HFF-Myc (cell line): ENCODE measurements around the gene CHEK2.
"Not testable (repeated sequence)": the region's sequence is repeated elsewhere in the genome, so short reads cannot be mapped to it uniquely, and the experiment has no call there.

Source experiments
- DNase-seq: peaks from one replicate; pipeline ENCODE4 v3.0.0-alpha.2; 2011; ENCODE audit warnings: low read depth; ENCODE audit errors: extremely low read depth
- H3K4me3 ChIP-seq: replicated peaks from 2 replicates; pipeline ENCODE4 v1.5.1; 2011; ENCODE audit warnings: low read depth, mild to moderate bottlenecking, control low read depth, low read length
- CTCF ChIP-seq: IDR thresholded peaks from 2 replicates; pipeline ENCODE4 v1.5.1; 2012; ENCODE audit warnings: mild to moderate bottlenecking, low read depth, low read length, control low read depth; ENCODE audit errors: missing control alignments

CHEK2 gene

GRCh38 chr22:28766628-28767027 is 25.0 kb upstream of the CHEK2 start:
- TF ChIP-seq CTCF, result no peak
- H3K4me3 ChIP-seq, result no peak overlapping the region
- no peak for DNase-seq

GRCh38 chr22:28762000-28762399 is 20.4 kb upstream of the CHEK2 start:
- H3K4me3 ChIP-seq, DNase-seq: not testable (repeated sequence)

GRCh38 chr22:28761449-28761755 is 19.8 kb upstream of the CHEK2 start:
- TF ChIP-seq CTCF, result no peak
- DNase-seq, result no peak
- no peak overlapping the region for H3K4me3 ChIP-seq

GRCh38 chr22:28759861-28760560 is 18.4 kb upstream of the CHEK2 start:
- H3K4me3 ChIP-seq, result no peak overlapping the region
- no peak for DNase-seq
- no peak for TF ChIP-seq CTCF

- not testable (repeated sequence) for H3K4me3 ChIP-seq, DNase-seq
Measured at GRCh38 chr22:28754512-28754911, 12.9 kb upstream of the CHEK2 start.

GRCh38 chr22:28750471-28750881 is 8.9 kb upstream of the CHEK2 start:
- TF ChIP-seq CTCF, result no peak
- DNase-seq, result no peak
- no peak overlapping the region for H3K4me3 ChIP-seq

- no peak for TF ChIP-seq CTCF
- DNase-seq, result no peak
- no peak overlapping the region for H3K4me3 ChIP-seq
Measured at GRCh38 chr22:28743852-28744251, 2.2 kb upstream of the CHEK2 start.

GRCh38 chr22:28742562-28742962 is 942 bp upstream of the CHEK2 start:
- TF ChIP-seq CTCF, result no peak
- H3K4me3 ChIP-seq, result peak overlapping the region; percentile 93
- DNase-seq, result no peak
